ENCODE results near the gene TFIP11.

The TFIP11 gene

GRCh38 chr22:26471522-26471921 lies 40.8 kb downstream of the TFIP11 start:
- Histone ChIP-seq H3K4me3 (ENCODE audit: low read length, poor library complexity, severe bottlenecking) (no peak overlapping the region), H3K4me1 (ENCODE audit: insufficient read depth, low read length, poor library complexity, severe bottlenecking) (peaks cover 10% of the 10 kb centered on the region), H4K20me1 (ENCODE audit: insufficient read depth, low read length, poor library complexity, severe bottlenecking) (no peaks in the 10 kb centered on the region), H2AFZ (ENCODE audit: low read length) (no peak overlapping the region), H3K9ac (ENCODE audit: low read depth, low read length, poor library complexity, severe bottlenecking) (no peak overlapping the region), H3K4me2 (ENCODE audit: low read depth, low read length, poor library complexity, severe bottlenecking) (no peak overlapping the region), H3K36me3 (ENCODE audit: insufficient read depth, low read length) (peaks cover 62% of the 10 kb centered on the region; the same call in 1 of the 2 replicates), H3K9me2 (replicated peaks; ENCODE audit: low read depth, low read length) (no peaks in the 10 kb centered on the region), H3K79me2 (ENCODE audit: insufficient read depth, low read length) (peaks cover 31% of the 10 kb centered on the region), H3F3A (ENCODE audit: low read depth) (no peaks in the 10 kb centered on the region), H3K9me3 (ENCODE audit: insufficient read depth, low read depth, low read length) (no peaks in the 10 kb centered on the region), H3K27me3 (ENCODE audit: insufficient read depth, low read length, poor library complexity, severe bottlenecking) (no peaks in the 10 kb centered on the region)
- no peak for TF ChIP-seq EZH2phosphoT487 (IDR thresholded peaks at IDR 0.05; ENCODE audit: borderline replicate concordance)
- TF ChIP-seq CTCF (conservative IDR thresholded peaks at IDR 0.05; ENCODE audit: low read length) = no peak

GRCh38 chr22:26470807-26471206 lies 41.5 kb downstream of the TFIP11 start:
- Histone ChIP-seq H3K4me3 (ENCODE audit: low read length, poor library complexity, severe bottlenecking) (no peak overlapping the region), H3K27me3 (ENCODE audit: insufficient read depth, low read length, poor library complexity, severe bottlenecking) (no peaks in the 10 kb centered on the region), H3K4me2 (ENCODE audit: low read depth, low read length, poor library complexity, severe bottlenecking) (no peak overlapping the region), H3K79me2 (ENCODE audit: insufficient read depth, low read length) (peaks cover 23% of the 10 kb centered on the region), H3K9me2 (replicated peaks; ENCODE audit: low read depth, low read length) (no peaks in the 10 kb centered on the region), H3K4me1 (ENCODE audit: insufficient read depth, low read length, poor library complexity, severe bottlenecking) (peaks cover 10% of the 10 kb centered on the region), H3K36me3 (ENCODE audit: insufficient read depth, low read length) (peaks cover 69% of the 10 kb centered on the region; the same call in 1 of the 2 replicates), H3K9me3 (ENCODE audit: insufficient read depth, low read depth, low read length) (no peaks in the 10 kb centered on the region), H3F3A (ENCODE audit: low read depth) (no peaks in the 10 kb centered on the region), H4K20me1 (ENCODE audit: insufficient read depth, low read length, poor library complexity, severe bottlenecking) (no peaks in the 10 kb centered on the region), H3K9ac (ENCODE audit: low read depth, low read length, poor library complexity, severe bottlenecking) (no peak overlapping the region), H2AFZ (ENCODE audit: low read length) (no peak overlapping the region)
- TF ChIP-seq CTCF (conservative IDR thresholded peaks at IDR 0.05; ENCODE audit: low read length) (no peak), EZH2phosphoT487 (IDR thresholded peaks at IDR 0.05; ENCODE audit: borderline replicate concordance) (no peak)

GRCh38 chr22:26466196-26466595 lies 46.1 kb downstream of the TFIP11 start:
- no peak overlapping the region for H3K9ac ChIP-seq (ENCODE audit: low read depth, low read length, poor library complexity, severe bottlenecking)
- H2AFZ ChIP-seq (ENCODE audit: low read length) = no peak overlapping the region
- H3K4me3 ChIP-seq (ENCODE audit: low read length, poor library complexity, severe bottlenecking) = no peak overlapping the region
- H3K4me2 ChIP-seq (ENCODE audit: low read depth, low read length, poor library complexity, severe bottlenecking) = no peak overlapping the region
- H3K9me2 ChIP-seq (replicated peaks; ENCODE audit: low read depth, low read length) = no peaks in the 10 kb centered on the region
- H4K20me1 ChIP-seq (ENCODE audit: insufficient read depth, low read length, poor library complexity, severe bottlenecking) = peaks cover 4% of the 10 kb centered on the region
- H3K79me2 ChIP-seq (ENCODE audit: insufficient read depth, low read length) = no peaks in the 10 kb centered on the region
- no peaks in the 10 kb centered on the region for H3K4me1 ChIP-seq (ENCODE audit: insufficient read depth, low read length, poor library complexity, severe bottlenecking)
- H3K9me3 ChIP-seq (ENCODE audit: insufficient read depth, low read depth, low read length) = no peaks in the 10 kb centered on the region
- no peaks in the 10 kb centered on the region for H3K27me3 ChIP-seq (ENCODE audit: insufficient read depth, low read length, poor library complexity, severe bottlenecking)
- H3K36me3 ChIP-seq (ENCODE audit: insufficient read depth, low read length) = peaks cover 79% of the 10 kb centered on the region; the same call in 1 of the 2 replicates
- H3F3A ChIP-seq (ENCODE audit: low read depth) = no peaks in the 10 kb centered on the region
- TF ChIP-seq EZH2phosphoT487 (IDR thresholded peaks at IDR 0.05; ENCODE audit: borderline replicate concordance) (no peak), CTCF (conservative IDR thresholded peaks at IDR 0.05; ENCODE audit: low read length) (no peak)

Data from Loucy (cell line).